NK-92 treated with Interleukin-12 subunit alpha and Interleukin-12 subunit beta, amount 100 ng/mL, for 24 hours (cell line): ENCODE results near the gene GRAMD1B.
"Not testable (repeated sequence)": the region's sequence is repeated elsewhere in the genome, so short reads cannot be mapped to it uniquely, and the experiment has no call there.

Experiments used
- DNase-seq: peaks from one replicate; lab custom pipeline; 2025; lab: John Stamatoyannopoulos, UW

GRAMD1B gene

GRCh38 chr11:123641495-123641840 lies 211.4 kb downstream of the GRAMD1B start:
- DNase-seq: no peak

- DNase-seq: no peak
Measured at GRCh38 chr11:123642435-123642834, 212.4 kb downstream of the GRAMD1B start.

GRCh38 chr11:123645286-123645975 lies 215.4 kb downstream of the GRAMD1B start:
- DNase-seq: no peak

- no peak for DNase-seq
Measured at GRCh38 chr11:123650901-123651300, 220.8 kb downstream of the GRAMD1B start.

- DNase-seq: no peak
Measured at GRCh38 chr11:123652599-123652998, 222.5 kb downstream of the GRAMD1B start.

GRCh38 chr11:123653483-123653826 lies 223.4 kb downstream of the GRAMD1B start:
- DNase-seq: no peak

- no peak for DNase-seq
Measured at GRCh38 chr11:123653827-123654565, 223.9 kb downstream of the GRAMD1B start.

GRCh38 chr11:123654566-123655081 lies 224.6 kb downstream of the GRAMD1B start, which contains the start of gene SCN3B:
SCN3B (minus strand) TSS chr11:123654624; CDS start chr11:123653801, 823 bp downstream.
- DNase-seq: no peak

GRCh38 chr11:123659311-123659710 lies 229.2 kb downstream of the GRAMD1B start:
- DNase-seq: no peak

GRCh38 chr11:123659965-123660364 lies 229.9 kb downstream of the GRAMD1B start:
- not testable (repeated sequence) for DNase-seq

GRCh38 chr11:123665306-123665705 lies 235.2 kb downstream of the GRAMD1B start:
- DNase-seq: no peak

GRCh38 chr11:123670081-123670480 lies 240.0 kb downstream of the GRAMD1B start:
- no peak for DNase-seq

GRCh38 chr11:123671534-123671933 lies 241.5 kb downstream of the GRAMD1B start:
- no peak for DNase-seq

GRCh38 chr11:123672568-123672967 lies 242.5 kb downstream of the GRAMD1B start:
- no peak for DNase-seq

GRCh38 chr11:123674297-123674696 lies 244.2 kb downstream of the GRAMD1B start:
- no peak for DNase-seq
